GM21825 (cell line): ENCODE data around the gene VDAC2.

Experiments used
- ATAC-seq: cut with Tn5 transposase; IDR thresholded peaks from one replicate; pipeline ENCODE4 v1.9.1; 2021; ENCODE audit warnings: mild to moderate bottlenecking, moderate library complexity; ENCODE audit not compliant: unreplicated experiment

VDAC2 gene

DNA sequence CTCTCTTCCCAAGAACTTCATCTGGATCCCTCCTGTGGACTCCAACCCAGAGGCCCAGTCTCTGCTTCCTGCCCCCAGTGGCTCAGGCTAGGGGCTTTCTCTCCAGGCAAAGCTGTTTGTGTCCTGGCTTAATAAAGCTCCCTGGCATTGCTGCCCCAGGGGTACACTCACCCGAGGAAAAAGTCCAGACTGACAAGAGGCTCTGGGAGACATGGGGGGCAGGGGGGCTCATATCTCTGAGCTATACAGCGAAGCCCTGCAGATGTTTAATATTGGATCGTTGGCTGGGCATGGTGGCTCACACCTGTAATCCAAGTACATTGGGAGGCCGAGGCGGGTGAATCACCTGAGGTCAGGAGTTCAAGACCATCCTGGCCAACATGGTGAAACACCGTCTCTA is 35.9 kb downstream of the VDAC2 start:
- no peak for ATAC-seq

- ATAC-seq = no peak
These were observed 37.2 kb downstream of the VDAC2 start for GRCh38 chr10:75247797-75248196.

GRCh38 chr10:75250934-75251333 is 40.3 kb downstream of the VDAC2 start:
- ATAC-seq = no peak

DNA sequence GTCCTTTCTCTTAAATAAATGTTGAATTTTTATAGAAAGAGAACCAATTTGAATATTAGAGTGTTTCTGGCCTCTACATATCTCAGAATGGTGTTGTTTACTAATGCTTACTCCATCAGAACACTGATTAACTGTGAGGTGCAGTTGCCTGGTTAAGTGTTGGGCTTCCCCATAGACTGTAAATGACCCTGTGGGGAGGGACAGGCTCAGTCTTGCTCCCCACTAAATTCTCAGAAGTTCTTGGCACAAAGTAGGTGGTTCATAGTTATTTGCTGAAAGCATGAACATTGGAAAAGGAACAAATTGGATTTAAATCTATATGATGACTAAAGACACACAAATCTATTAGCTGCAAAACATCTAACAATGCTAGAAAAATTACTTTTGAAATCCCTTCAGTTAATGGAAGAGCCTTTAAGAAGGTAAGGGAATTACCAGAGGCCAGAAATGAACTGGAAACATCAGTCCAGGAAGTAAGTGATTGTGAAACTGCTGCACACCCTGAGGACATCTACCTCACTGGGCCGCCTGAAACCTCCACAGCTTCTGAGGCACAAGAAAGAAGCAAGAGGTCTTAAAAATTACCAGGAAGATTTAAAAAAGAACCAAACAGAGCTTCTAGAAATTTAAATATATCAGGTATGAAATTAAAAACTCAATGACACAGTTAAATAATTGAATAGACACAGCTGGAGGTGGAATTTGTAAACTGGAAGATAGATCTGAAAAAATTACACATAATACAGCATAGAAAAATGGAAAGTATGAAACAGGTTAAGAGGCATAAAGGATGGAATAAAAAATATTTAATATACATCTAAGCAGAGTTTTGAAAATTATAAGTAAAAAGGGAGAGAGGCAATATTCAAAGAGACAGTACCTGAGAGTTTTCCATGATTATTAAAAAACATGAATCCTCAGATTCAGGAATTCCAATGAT is 43.0 kb downstream of the VDAC2 start:
- ATAC-seq = no peak

GRCh38 chr10:75254739-75255138 is 44.1 kb downstream of the VDAC2 start:
- ATAC-seq = no peak

DNA sequence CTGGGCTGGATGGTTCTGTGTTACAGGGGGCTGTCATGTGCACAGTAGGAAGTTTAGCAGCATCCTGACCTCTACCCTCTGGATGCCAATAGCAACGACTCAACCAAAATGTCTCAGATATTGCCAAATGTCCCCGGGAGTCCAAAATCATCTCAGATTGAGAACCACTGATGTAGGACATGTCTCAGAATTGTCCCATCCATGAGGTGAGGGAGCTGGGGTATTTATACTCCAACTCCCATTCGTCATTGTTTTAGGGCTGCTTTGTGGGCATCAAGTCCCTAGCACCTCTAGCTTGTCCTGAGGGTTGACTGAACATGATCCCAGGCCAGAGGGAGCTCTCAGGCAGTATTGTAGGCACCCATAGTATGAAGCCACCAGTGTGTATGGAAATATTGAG is 50.4 kb downstream of the VDAC2 start:
- ATAC-seq = no peak

DNA sequence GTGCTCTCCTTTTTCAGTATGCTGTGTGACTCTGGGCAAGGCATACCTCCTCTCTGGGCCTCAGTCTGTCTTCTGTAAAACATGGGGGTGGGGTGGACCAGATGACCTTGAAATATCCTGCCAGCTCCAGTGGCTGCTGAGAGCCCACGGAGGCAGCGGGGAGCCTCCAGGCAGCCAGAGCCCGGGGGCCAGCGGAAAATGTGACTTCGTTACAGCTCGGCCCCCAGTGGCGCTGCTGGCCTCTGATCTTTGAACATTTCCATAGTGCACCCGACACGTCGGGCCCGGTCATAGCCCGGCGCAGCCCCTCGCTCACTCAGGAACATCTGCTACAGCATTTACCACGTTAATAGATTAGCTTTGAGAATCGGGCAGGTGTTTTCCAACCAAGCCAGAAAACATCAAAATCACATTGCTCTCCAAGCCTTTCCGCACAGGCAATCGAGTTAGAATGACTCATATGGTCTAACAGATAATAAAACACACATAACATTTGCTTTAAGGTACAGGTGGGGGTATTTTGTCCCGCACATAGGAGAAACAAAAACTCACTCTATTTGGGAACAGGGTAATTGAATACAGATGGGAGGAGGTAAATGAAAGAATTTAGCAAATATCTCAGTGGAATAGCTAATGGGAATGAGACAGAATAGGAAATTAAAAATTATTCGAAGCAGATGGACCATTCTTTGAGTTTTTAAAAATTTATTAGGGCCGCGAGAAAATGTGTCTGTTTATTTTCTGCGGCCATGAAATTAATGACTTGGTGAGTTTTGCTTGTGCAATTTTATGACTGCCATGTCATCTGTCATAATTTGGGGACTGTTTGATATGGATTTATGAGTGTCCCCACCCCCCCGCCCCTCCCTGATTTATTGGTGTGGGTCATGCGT is 51.5 kb downstream of the VDAC2 start:
- no peak for ATAC-seq

DNA sequence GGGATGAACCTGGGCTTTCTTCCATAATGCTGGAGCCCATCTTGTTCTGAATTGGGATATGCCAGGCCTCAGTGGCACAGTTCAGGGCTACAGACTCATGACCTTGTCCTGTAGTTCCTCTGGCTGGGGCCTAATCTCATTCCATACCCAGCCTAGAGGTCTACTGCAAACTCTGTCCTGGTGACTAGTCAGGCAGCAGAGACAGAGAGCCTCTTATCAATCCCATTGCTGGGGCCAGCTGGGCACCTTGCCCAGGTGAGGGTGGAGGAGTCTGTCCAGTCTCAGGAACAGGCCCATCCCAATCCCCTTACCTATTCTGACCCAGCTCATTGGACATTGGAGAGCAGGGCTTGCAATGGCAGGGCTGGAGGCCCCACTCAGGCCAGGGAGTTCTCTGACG is 53.2 kb downstream of the VDAC2 start:
- ATAC-seq = no peak

DNA sequence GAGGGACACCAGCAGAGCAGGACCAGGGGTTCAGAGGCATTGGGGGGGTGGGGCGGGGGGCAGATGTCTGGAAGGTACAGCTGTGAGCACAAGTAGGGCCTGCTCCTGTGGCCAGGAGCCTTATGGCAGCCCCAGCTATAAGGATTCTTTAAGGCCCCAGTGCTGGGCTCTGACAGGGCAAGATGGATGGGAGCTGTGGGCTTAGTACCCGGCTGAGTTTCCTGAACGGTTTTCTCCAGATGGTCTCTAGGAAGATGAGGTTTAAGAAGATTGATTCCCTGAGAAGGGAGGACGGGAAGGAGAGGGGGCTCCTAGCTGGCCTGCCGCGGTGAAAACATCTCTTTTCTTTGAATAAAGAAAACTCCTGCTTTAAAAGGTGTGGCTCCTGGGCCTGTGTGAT is 55.3 kb downstream of the VDAC2 start:
- no peak for ATAC-seq

DNA sequence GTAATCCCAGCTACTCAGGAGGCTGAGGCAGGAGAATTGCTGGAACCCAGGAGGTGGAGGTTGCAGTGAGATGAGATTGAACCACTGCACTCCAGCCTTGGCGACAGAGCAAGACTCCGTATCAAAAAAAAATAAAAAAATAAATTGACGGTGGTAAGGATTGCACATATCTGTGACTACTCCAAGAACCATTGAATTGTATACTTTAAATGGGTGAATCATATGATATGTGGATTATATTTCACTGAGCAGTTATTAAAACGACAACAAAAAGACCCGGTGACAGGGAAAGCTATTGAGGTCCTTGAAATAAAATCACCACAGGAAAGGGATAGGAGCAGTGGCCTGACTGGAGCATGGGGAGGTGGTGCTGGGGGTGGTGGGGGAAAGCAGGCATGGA is 56.3 kb downstream of the VDAC2 start:
- ATAC-seq = no peak

DNA sequence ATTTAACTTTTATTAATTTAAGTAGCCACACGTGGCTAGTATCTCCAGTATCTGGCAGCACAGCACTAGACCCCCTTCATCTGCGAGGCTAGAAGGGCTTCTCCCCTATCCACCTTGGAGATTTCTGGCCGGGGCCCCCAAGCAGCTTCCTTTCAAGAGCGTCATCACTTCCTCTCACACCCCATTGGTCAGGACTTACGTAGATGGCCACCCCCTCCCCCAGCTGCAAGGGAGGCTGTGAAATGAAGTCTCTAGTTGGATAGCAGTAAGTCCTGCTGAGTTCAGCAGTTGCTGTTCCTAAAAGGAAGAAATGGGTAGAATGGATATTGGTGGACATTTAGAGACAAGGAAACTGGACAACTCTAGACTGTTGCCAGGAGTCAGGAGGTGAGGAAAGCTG is 59.0 kb downstream of the VDAC2 start:
- no peak for ATAC-seq

- no peak for ATAC-seq
These were observed 61.5 kb downstream of the VDAC2 start for GRCh38 chr10:75272094-75272493.

GRCh38 chr10:75272896-75273295 is 62.3 kb downstream of the VDAC2 start:
- no peak for ATAC-seq

DNA sequence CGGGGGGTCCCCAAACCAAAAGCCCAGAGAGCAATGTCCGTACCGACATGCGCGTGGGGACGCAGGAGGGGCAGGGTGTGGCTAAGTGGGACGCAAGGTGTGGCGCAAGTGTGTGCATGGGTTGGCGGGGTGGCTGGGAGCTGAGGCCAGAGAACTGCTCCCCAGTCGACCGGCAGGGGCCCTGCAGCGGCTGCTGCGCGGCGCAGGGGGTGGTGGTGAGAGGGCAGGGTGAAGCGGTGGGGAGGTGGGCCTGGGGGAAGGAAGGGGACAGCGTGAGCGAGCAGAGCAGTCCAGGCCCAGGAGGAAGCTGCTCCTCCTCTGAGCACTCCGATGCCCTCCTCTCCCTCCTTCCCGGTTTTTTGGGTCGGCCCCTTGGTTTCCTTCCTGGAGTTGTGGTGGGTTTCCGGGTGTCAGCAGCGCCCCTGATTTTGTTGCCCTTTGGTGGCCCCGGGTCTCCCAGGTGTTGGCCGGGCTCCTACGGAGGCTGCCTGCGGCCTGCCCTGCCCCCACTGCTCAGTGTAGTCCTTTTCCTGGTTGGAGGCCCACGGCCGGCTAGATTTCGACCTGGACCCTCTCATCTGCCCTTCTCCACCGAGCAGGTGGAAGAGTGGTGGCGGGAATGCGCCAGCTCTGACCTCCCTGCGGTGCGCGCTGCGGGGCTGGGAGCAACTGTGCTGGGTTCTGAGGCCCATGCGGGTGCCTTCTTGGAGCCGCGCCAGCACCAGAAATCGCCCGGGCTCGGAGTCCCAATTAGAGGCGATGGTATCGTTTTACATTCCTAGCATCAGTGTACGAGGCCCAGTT is 65.7 kb downstream of the VDAC2 start:
- no peak for ATAC-seq

DNA sequence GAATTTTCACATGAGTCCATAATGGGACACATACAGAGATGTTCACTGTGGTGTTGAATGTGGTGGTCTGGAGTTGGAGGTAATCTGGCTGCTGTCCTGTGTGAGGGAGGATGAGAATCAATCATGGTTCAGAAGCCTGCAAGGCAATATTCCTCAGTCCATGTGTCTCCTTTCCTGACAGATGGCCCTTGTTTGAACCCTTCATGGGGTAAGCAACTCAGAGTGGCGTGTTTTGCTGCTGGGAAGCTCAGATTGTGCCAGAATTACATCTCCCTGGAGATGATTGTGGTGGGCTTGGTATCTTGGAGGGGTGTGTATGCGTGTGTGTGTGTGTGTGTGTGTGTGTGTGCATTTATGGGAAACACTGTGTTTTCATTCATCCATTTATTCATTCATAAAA is 69.6 kb downstream of the VDAC2 start:
- ATAC-seq = no peak
